SK-N-SH treated with all-trans-retinoic acid at 6 μM for 48 hours (cell line): ENCODE results near the gene REPIN1.

Experiments
- ATAC-seq: fragments of 200-7000 bp; cut with Tn5 transposase; 3 replicates; pipeline ENCODE4 v1.9.1; 2020; ENCODE audit warnings: mild to moderate bottlenecking, moderate library complexity
- BACH2 ChIP-seq: fragments of 250-450 bp; sonication (Bioruptor Pico); IDR thresholded peaks from 2 replicates; pipeline ENCODE4 v1.9.0; 2021; ENCODE audit warnings: mild to moderate bottlenecking, borderline replicate concordance
- CSDC2 ChIP-seq: fragments of 250-450 bp; sonication (Bioruptor Pico); IDR thresholded peaks from 2 replicates; pipeline ENCODE4 v1.5.0; 2020; ENCODE audit warnings: mild to moderate bottlenecking, moderate library complexity
- GLIS3 ChIP-seq: fragments of 250-450 bp; sonication (Bioruptor Pico); IDR thresholded peaks from 2 replicates; pipeline ENCODE4 v1.5.0; 2020; ENCODE audit warnings: mild to moderate bottlenecking, moderate library complexity
- ISL1 ChIP-seq: fragments of 250-450 bp; sonication (Bioruptor Pico); IDR thresholded peaks from 2 replicates; pipeline ENCODE4 v2.1.2; 2022; ENCODE audit warnings: mild to moderate bottlenecking, moderate library complexity
- OSR1 ChIP-seq: fragments of 250-450 bp; sonication (Bioruptor Pico); IDR thresholded peaks from 2 replicates; pipeline ENCODE4 v1.8.0; 2022; ENCODE audit warnings: moderate library complexity, mild to moderate bottlenecking, inconsistent platforms
- PPARA ChIP-seq: fragments of 250-450 bp; sonication (Bioruptor Pico); IDR thresholded peaks from 2 replicates; pipeline ENCODE4 v1.5.0; 2020; ENCODE audit warnings: mild to moderate bottlenecking, borderline replicate concordance
- RARB ChIP-seq: fragments of 250-450 bp; sonication (Bioruptor Pico); IDR thresholded peaks from 2 replicates; pipeline ENCODE4 v1.8.0; 2021; ENCODE audit warnings: mild to moderate bottlenecking, moderate library complexity
- SNAI2 ChIP-seq: fragments of 250-450 bp; sonication (Bioruptor Pico); IDR thresholded peaks from 2 replicates; pipeline ENCODE4 v1.5.0; 2020; ENCODE audit warnings: mild to moderate bottlenecking, moderate library complexity
- TOX ChIP-seq: fragments of 250-450 bp; sonication (Bioruptor Pico); IDR thresholded peaks from 2 replicates; pipeline ENCODE4 v1.8.0; 2021; ENCODE audit warnings: mild to moderate bottlenecking, moderate library complexity, borderline replicate concordance
- ZFP3 ChIP-seq: fragments of 250-450 bp; sonication (Bioruptor Pico); IDR thresholded peaks from 2 replicates; pipeline ENCODE4 v1.5.0; 2020; ENCODE audit warnings: mild to moderate bottlenecking, moderate library complexity
- ZFP30 ChIP-seq: fragments of 450-650 bp; formaldehyde crosslinking; IDR thresholded peaks from 2 replicates; pipeline ENCODE4 v1.5.0; 2022; ENCODE audit warnings: mild to moderate bottlenecking, moderate library complexity
- ZNF565 ChIP-seq: fragments of 450-650 bp; formaldehyde crosslinking; conservative IDR thresholded peaks from 2 replicates; pipeline ENCODE4 v1.5.0; 2020; ENCODE audit warnings: low read depth, mild to moderate bottlenecking, moderate library complexity
- ZNF70 ChIP-seq: fragments of 450-650 bp; formaldehyde crosslinking; IDR thresholded peaks from 2 replicates; pipeline ENCODE4 v1.5.0; 2020; ENCODE audit warnings: mild to moderate bottlenecking, moderate library complexity
- TF ChIP-seq, protein P1 (sequence below): fragments of 250-450 bp; sonication (Bioruptor Pico); IDR thresholded peaks from 2 replicates; pipeline ENCODE4 v1.8.0; 2020; ENCODE audit warnings: mild to moderate bottlenecking, moderate library complexity, borderline replicate concordance
- TF ChIP-seq, protein P2 (sequence below): fragments of 250-450 bp; sonication (Bioruptor Pico); IDR thresholded peaks from 2 replicates; pipeline ENCODE4 v1.5.1; 2020; ENCODE audit warnings: low read depth, mild to moderate bottlenecking, moderate library complexity
- TF ChIP-seq, protein P3 (sequence below): fragments of 250-450 bp; sonication (Bioruptor Pico); IDR thresholded peaks from 2 replicates; pipeline ENCODE4 v1.5.0; 2020; ENCODE audit warnings: mild to moderate bottlenecking, moderate library complexity
- TF ChIP-seq, protein P4 (sequence below): fragments of 250-450 bp; sonication (Bioruptor Pico); IDR thresholded peaks from 2 replicates; pipeline ENCODE4 v1.8.0; 2021; ENCODE audit warnings: low read depth, mild to moderate bottlenecking, moderate library complexity, borderline replicate concordance

REPIN1 gene

DNA sequence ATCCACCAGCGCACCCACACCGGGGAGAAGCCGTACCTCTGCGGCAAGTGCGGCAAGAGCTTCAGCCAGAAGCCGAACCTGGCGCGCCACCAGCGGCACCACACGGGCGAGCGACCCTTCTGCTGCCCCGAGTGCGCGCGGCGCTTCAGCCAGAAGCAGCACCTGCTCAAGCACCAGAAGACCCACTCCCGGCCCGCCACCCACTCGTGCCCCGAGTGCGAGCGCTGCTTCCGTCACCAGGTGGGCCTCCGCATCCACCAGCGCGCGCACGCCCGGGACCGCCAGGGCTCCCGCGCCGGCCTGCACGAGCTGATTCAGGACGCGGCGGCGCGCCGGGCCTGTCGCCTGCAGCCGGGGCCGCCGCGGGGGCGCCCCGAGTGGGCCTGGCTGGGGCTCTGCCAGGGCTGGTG is 28.2 kb downstream of the REPIN1 start:
- TF ChIP-seq ZFP30: no peak
- TF ChIP-seq TOX: no peak
- no peak for TF ChIP-seq CSDC2 (CRISPR knock-in tag)
- TF ChIP-seq GLIS3 (CRISPR knock-in tag): no peak
- TF ChIP-seq PPARA (CRISPR knock-in tag): no peak
- TF ChIP-seq, protein P1, sequence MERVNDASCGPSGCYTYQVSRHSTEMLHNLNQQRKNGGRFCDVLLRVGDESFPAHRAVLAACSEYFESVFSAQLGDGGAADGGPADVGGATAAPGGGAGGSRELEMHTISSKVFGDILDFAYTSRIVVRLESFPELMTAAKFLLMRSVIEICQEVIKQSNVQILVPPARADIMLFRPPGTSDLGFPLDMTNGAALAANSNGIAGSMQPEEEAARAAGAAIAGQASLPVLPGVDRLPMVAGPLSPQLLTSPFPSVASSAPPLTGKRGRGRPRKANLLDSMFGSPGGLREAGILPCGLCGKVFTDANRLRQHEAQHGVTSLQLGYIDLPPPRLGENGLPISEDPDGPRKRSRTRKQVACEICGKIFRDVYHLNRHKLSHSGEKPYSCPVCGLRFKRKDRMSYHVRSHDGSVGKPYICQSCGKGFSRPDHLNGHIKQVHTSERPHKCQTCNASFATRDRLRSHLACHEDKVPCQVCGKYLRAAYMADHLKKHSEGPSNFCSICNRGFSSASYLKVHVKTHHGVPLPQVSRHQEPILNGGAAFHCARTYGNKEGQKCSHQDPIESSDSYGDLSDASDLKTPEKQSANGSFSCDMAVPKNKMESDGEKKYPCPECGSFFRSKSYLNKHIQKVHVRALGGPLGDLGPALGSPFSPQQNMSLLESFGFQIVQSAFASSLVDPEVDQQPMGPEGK (CRISPR knock-in tag): no peak
- TF ChIP-seq ISL1: no peak
- TF ChIP-seq ZNF70 (CRISPR knock-in tag): no peak
- no peak for TF ChIP-seq SNAI2 (CRISPR knock-in tag)
- no peak for TF ChIP-seq RARB (CRISPR knock-in tag)
- no peak for TF ChIP-seq ZFP3 (CRISPR knock-in tag)
- TF ChIP-seq BACH2: no peak
- TF ChIP-seq ZNF565 (CRISPR knock-in tag): no peak
- TF ChIP-seq, protein P2, sequence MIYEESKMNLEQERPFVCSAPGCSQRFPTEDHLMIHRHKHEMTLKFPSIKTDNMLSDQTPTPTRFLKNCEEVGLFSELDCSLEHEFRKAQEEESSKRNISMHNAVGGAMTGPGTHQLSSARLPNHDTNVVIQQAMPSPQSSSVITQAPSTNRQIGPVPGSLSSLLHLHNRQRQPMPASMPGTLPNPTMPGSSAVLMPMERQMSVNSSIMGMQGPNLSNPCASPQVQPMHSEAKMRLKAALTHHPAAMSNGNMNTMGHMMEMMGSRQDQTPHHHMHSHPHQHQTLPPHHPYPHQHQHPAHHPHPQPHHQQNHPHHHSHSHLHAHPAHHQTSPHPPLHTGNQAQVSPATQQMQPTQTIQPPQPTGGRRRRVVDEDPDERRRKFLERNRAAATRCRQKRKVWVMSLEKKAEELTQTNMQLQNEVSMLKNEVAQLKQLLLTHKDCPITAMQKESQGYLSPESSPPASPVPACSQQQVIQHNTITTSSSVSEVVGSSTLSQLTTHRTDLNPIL (CRISPR knock-in tag): no peak
- TF ChIP-seq, protein P3, sequence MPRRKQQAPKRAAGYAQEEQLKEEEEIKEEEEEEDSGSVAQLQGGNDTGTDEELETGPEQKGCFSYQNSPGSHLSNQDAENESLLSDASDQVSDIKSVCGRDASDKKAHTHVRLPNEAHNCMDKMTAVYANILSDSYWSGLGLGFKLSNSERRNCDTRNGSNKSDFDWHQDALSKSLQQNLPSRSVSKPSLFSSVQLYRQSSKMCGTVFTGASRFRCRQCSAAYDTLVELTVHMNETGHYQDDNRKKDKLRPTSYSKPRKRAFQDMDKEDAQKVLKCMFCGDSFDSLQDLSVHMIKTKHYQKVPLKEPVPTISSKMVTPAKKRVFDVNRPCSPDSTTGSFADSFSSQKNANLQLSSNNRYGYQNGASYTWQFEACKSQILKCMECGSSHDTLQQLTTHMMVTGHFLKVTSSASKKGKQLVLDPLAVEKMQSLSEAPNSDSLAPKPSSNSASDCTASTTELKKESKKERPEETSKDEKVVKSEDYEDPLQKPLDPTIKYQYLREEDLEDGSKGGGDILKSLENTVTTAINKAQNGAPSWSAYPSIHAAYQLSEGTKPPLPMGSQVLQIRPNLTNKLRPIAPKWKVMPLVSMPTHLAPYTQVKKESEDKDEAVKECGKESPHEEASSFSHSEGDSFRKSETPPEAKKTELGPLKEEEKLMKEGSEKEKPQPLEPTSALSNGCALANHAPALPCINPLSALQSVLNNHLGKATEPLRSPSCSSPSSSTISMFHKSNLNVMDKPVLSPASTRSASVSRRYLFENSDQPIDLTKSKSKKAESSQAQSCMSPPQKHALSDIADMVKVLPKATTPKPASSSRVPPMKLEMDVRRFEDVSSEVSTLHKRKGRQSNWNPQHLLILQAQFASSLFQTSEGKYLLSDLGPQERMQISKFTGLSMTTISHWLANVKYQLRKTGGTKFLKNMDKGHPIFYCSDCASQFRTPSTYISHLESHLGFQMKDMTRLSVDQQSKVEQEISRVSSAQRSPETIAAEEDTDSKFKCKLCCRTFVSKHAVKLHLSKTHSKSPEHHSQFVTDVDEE: no peak
- no peak for ATAC-seq

DNA sequence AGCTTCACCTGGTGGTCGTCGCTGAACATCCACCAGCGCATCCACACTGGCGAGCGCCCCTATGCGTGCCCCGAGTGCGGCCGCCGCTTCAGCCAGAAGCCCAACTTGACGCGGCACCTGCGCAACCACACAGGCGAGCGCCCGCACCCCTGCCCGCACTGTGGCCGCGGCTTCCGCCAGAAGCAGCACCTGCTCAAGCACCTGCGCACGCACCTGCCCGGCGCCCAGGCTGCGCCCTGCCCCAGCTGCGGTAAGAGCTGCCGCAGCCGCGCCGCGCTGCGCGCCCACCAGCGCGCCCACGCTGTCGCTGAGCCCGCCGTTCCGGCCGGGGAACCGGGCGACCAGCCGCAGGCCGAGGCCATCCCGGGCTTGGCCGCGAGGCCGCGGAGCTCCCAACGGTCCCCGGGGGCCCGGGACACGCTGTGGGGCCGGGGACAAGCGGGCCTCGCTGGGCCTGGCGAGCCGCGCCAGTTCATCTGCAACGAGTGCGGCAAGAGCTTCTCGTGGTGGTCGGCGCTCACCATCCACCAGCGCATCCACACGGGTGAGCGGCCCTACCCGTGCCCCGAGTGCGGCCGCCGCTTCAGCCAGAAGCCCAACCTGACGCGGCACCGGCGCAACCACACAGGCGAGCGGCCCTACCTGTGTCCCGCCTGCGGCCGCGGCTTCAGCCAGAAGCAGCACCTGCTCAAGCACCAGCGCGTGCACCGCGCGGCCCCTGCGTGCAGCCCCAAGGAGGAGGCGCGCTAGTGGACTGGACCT is 28.9 kb downstream of the REPIN1 start:
- no peak for ATAC-seq
- TF ChIP-seq OSR1 (CRISPR knock-in tag): no peak
- TF ChIP-seq, protein P1 (CRISPR knock-in tag): no peak
- TF ChIP-seq GLIS3 (CRISPR knock-in tag): no peak
- no peak for TF ChIP-seq RARB (CRISPR knock-in tag)
- no peak for TF ChIP-seq CSDC2 (CRISPR knock-in tag)
- TF ChIP-seq TOX: no peak
- TF ChIP-seq BACH2: no peak
- TF ChIP-seq, protein P2 (CRISPR knock-in tag): no peak
- TF ChIP-seq, protein P4, sequence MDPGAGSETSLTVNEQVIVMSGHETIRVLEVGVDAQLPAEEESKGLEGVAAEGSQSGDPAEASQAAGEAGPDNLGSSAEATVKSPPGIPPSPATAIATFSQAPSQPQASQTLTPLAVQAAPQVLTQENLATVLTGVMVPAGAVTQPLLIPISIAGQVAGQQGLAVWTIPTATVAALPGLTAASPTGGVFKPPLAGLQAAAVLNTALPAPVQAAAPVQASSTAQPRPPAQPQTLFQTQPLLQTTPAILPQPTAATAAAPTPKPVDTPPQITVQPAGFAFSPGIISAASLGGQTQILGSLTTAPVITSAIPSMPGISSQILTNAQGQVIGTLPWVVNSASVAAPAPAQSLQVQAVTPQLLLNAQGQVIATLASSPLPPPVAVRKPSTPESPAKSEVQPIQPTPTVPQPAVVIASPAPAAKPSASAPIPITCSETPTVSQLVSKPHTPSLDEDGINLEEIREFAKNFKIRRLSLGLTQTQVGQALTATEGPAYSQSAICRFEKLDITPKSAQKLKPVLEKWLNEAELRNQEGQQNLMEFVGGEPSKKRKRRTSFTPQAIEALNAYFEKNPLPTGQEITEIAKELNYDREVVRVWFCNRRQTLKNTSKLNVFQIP (CRISPR knock-in tag): no peak
